ENCODE measurements around the gene ITGA7.

ITGA7 gene

GRCh38 chr12:55670276-55670675 lies 37.4 kb downstream of the ITGA7 start:
- no peak for DNase-seq (ENCODE audit: extremely low read depth, low read depth)
- TF ChIP-seq CTCF (IDR thresholded peaks at IDR 0.05; ENCODE audit: low read depth, low read length), result no peak

DNA sequence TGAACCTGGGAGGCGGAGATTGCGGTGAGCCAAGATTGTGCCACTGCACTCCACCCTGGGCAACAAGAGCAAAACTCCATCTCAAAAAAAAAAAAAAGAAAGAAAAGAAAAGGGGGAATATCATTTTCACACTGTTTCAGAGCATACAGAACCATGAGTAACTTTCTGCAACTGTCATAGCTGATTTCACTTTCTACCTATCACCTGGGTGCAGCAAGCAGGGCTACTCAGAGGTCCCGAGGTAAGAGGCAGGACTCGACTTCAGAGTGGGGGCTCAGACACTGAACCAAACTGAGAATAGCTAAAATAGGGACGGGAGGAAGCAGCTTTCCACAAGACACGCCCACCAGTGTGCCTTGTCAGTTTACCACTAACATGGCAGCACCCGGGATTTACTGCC lies 41.2 kb downstream of the ITGA7 start:
- DNase-seq (ENCODE audit: extremely low read depth, low read depth), result no peak
- no peak for TF ChIP-seq CTCF (IDR thresholded peaks at IDR 0.05; ENCODE audit: low read depth, low read length)

DNA sequence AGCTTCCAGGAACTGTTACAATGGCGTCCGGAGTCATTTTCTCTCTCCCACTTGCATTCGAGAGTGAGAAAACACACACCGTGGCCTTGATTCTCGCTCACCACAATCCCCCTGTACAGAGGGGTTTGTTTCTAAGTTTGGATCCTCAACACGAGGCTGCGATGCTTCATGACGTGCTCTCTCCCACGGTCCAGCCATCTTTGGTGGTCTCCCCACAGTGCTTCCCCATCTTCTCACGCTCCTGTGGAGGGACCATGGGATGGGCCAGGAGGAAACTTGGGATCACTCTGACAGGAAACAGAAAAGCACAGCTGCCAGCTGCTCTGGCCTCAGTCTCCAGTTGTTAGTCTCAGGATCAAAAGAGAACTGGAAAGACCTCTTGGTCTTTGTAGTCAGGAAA lies 42.9 kb downstream of the ITGA7 start:
- no peak for TF ChIP-seq CTCF (IDR thresholded peaks at IDR 0.05; ENCODE audit: low read depth, low read length)
- DNase-seq (ENCODE audit: extremely low read depth, low read depth), result no peak

DNA sequence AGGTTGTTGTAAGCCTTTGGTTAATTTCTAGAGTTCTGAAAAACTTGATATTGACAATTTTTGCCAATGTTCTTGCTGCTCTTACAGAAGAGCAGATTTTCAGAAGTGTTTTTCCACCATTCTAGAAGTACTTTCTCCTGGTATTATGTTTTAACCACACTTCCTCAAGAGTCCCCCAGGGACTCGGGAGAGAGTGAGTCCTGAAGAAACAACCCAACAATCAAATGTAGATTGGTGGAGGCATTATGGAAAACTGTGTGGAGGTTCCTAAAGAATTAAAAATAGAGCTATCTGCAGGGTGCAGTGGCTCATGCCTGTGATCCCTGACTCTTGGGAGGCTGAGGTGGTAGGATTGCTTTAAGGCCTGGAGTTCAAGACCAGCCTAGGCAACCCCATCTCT lies 44.3 kb downstream of the ITGA7 start:
- no peak for DNase-seq (ENCODE audit: extremely low read depth, low read depth)
- TF ChIP-seq CTCF (IDR thresholded peaks at IDR 0.05; ENCODE audit: low read depth, low read length), result no peak

GRCh38 chr12:55659486-55660385 lies 48.0 kb downstream of the ITGA7 start:
- TF ChIP-seq CTCF (IDR thresholded peaks at IDR 0.05; ENCODE audit: low read depth, low read length), result peak; percentile 42
- DNase-seq (ENCODE audit: extremely low read depth, low read depth), result no peak

- TF ChIP-seq CTCF (IDR thresholded peaks at IDR 0.05; ENCODE audit: low read depth, low read length), result no peak
- DNase-seq (ENCODE audit: extremely low read depth, low read depth), result no peak
Observed at GRCh38 chr12:55658635-55659391, 48.9 kb downstream of the ITGA7 start.

DNA sequence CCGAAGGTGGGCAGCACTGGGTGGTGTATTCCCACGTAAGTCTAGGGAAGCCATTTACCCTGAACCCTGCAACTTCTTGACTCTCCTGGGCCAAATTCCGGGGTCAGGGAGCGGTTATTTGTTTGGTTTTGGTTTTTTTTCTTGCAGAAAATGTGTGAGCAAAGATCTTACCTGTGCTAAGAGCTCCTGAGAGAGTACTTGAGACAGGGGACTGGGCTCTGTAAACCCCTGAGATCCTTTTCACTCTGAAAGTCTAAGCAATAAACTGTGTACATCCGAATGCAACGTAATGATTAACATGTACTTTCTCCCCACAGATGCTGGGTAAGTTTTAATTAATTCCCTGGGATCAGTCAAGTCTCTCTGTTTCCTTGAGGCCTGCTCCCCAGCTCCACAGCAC lies 49.5 kb downstream of the ITGA7 start:
- no peak for DNase-seq (ENCODE audit: extremely low read depth, low read depth)
- TF ChIP-seq CTCF (IDR thresholded peaks at IDR 0.05; ENCODE audit: low read depth, low read length), result no peak
